Bronchial epithelial cell (primary cell): Measurements from ENCODE around the gene MALRD1. TPM values are rescaled to one million over a fixed set of nuclear protein-coding genes. Genes with fewer than 3 reads are reported as not detected.

Experiments
- DNase-seq: peaks from one replicate; pipeline ENCODE4 v3.0.0-alpha.2; 2010; ENCODE audit warnings: low read depth
- FAIRE-seq: peaks from 2 replicates; lab custom pipeline; 2011; peaks lifted over from hg19 to GRCh38; lab: Jason Lieb, UNC
- H3K27me3 ChIP-seq: 2 replicates; pipeline ENCODE4 v1.5.1; 2011; ENCODE audit warnings: low read length; ENCODE audit not compliant: control insufficient read depth, insufficient read depth
- H3K36me3 ChIP-seq: 2 replicates; pipeline ENCODE4 v1.5.1; 2011; ENCODE audit warnings: low read length; ENCODE audit not compliant: control insufficient read depth, insufficient read depth
- H3K4me3 ChIP-seq: 2 replicates; pipeline ENCODE4 v1.5.1; 2011; ENCODE audit warnings: mild to moderate bottlenecking, low read depth, low read length, control low read depth
- CTCF ChIP-seq: IDR thresholded peaks from 2 replicates; pipeline ENCODE4 v1.5.1; 2011; ENCODE audit warnings: mild to moderate bottlenecking, moderate library complexity, low read length, control low read depth, inconsistent platforms; ENCODE audit not compliant: insufficient read depth, severe bottlenecking
- total RNA-seq: library from RNA; depleted of rRNA; stranded (reverse); fragments of >200 nt; gene quantifications from 2 replicates; pipeline ENCODE4 v1.2.1, GENCODE V29; 2014

Gene MALRD1
- total RNA-seq, 1 donor from 2014 or later: not detected

GRCh38 chr10:19588608-19589007 is 540.0 kb downstream of the MALRD1 start:
- no peaks in the 10 kb centered on the region for H3K36me3 ChIP-seq
- TF ChIP-seq CTCF: no peak
- no peaks in the 10 kb centered on the region for H3K27me3 ChIP-seq
- DNase-seq (no peak), FAIRE-seq (no peak)
- no peak overlapping the region for H3K4me3 ChIP-seq

DNA sequence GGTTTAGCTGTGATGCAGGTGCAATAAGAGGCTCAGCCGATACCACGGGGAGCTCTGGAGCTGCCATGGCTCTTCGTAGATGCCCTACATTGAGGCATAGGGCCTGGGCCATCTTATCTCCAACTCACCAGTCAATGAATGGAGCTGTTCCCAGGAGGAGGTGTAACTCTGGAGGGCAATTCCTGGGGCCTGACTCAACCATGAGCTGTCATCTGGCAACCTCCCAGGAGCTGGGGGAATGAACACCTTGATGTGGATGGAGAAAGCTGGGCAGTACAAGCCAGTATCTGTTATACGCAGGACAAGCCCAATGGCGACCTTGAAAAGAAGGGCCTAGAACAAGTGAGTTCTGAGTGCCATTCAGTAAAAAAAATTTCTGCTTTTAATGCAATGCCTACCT is 543.7 kb downstream of the MALRD1 start:
- FAIRE-seq (no peak), DNase-seq (peak; percentile 83)
- no peaks in the 10 kb centered on the region for H3K36me3 ChIP-seq
- H3K27me3 ChIP-seq: no peaks in the 10 kb centered on the region
- H3K4me3 ChIP-seq: no peak overlapping the region
- no peak for TF ChIP-seq CTCF

DNA sequence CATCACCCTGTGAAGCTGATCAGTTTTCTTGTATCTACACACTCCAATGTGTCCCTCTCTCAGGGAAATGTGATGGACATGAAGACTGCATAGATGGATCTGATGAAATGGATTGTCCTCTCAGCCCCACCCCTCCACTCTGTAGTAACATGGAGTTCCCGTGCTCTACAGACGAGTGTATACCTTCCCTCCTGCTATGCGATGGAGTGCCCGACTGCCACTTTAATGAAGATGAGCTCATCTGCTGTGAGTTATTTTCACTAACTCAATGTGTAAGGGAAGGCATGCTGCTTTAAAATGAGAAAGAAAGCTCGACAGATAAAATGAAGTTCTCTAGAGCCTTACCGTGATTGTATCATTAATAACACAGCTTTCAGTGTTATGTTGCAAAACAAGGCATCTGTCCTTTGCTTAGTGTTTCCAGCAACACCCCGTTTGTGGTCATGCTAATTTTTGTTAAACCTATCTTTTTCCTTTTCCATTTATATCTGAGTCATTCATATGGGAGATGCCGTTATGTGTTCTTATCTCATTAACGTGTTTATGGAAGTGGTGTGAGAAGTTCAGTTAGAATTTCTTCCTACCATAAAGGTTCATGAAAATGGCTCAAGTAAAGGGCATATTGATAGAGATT is 546.7 kb downstream of the MALRD1 start:
- DNase-seq: no peak
- no peaks in the 10 kb centered on the region for H3K36me3 ChIP-seq
- H3K27me3 ChIP-seq: no peaks in the 10 kb centered on the region
- no peak for TF ChIP-seq CTCF
- no peak overlapping the region for H3K4me3 ChIP-seq
- no peak for FAIRE-seq

- H3K27me3 ChIP-seq: no peaks in the 10 kb centered on the region
- H3K36me3 ChIP-seq: no peaks in the 10 kb centered on the region
- H3K4me3 ChIP-seq: no peak overlapping the region
- DNase-seq: no peak
- TF ChIP-seq CTCF: no peak
- no peak for FAIRE-seq
Observed at GRCh38 chr10:19605806-19606205, 557.2 kb downstream of the MALRD1 start.

DNA sequence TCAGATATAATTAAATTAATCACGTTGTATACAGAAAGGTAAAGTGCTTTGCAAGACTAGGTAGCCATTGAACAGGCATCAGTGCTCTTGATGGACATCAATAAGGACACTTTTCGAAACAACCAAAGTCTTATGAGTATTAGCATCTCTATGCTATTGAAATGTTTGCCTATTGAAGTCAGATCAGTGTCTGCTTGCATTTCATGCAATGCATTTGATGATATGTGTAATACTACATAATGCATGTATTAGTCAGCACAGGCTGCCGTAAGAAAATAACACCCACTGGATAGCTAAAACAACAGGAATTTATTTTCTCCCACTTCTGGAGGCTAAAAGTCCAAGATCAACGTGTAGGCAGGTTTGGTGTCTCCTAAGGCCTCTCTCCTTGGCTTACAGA is 558.4 kb downstream of the MALRD1 start:
- no peak for TF ChIP-seq CTCF
- DNase-seq (no peak), FAIRE-seq (no peak)
- Histone ChIP-seq H3K36me3 (no peaks in the 10 kb centered on the region), H3K27me3 (no peaks in the 10 kb centered on the region), H3K4me3 (no peak overlapping the region)

DNA sequence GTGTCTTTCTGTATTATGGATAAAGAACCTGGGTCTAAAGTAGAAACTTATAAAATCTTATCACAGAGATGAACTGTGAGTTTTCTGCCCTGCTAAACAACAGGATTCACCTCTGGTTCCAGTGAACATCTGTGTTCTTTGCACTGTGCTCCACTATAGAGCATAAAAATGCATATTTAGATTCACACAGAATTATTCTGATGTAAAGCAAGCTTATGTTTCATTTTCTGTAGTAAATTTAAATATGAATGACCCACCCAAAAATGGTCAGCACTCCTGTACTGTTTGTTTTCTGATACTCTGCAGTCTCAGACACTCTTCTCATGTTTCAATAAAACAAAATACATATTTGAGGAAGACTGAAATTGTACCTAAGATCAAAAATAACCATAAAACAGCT is 563.2 kb downstream of the MALRD1 start:
- TF ChIP-seq CTCF: no peak
- FAIRE-seq (no peak), DNase-seq (no peak)
- Histone ChIP-seq H3K36me3 (no peaks in the 10 kb centered on the region), H3K4me3 (no peak overlapping the region), H3K27me3 (no peaks in the 10 kb centered on the region)
